ENCODE results near the gene NPAS2.

DNA sequence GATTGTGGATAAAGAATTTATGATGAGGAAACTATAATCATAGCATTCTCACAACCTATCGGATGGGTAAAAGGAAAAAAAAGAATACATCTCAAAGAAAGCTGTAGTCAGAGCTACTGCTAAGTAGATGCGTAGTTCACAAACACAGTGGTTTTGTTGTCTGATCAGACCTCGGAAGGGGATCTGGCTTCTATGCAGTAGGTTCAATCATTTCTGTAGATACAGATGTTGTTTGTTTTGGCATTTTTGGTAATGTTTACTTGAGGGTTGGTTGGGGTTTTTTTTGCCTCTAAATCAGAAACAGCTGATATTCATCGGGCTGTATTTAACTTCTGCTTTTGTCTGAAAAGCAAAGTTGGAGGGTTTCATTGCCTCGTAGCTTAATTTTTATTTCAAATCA is 42.1 kb downstream of the NPAS2 start:
- TF ChIP-seq, protein P1, sequence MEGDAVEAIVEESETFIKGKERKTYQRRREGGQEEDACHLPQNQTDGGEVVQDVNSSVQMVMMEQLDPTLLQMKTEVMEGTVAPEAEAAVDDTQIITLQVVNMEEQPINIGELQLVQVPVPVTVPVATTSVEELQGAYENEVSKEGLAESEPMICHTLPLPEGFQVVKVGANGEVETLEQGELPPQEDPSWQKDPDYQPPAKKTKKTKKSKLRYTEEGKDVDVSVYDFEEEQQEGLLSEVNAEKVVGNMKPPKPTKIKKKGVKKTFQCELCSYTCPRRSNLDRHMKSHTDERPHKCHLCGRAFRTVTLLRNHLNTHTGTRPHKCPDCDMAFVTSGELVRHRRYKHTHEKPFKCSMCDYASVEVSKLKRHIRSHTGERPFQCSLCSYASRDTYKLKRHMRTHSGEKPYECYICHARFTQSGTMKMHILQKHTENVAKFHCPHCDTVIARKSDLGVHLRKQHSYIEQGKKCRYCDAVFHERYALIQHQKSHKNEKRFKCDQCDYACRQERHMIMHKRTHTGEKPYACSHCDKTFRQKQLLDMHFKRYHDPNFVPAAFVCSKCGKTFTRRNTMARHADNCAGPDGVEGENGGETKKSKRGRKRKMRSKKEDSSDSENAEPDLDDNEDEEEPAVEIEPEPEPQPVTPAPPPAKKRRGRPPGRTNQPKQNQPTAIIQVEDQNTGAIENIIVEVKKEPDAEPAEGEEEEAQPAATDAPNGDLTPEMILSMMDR (IDR thresholded peaks at IDR 0.05; ENCODE audit: extremely low read depth in 1 of 2, insufficient read depth in 1 of 2, low read depth in 1 of 2, low read length in 2 of 2) = no peak
- TF ChIP-seq, protein P2, sequence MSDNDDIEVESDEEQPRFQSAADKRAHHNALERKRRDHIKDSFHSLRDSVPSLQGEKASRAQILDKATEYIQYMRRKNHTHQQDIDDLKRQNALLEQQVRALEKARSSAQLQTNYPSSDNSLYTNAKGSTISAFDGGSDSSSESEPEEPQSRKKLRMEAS (IDR thresholded peaks at IDR 0.05; ENCODE audit: insufficient read depth, insufficient read length) = no peak
- TF ChIP-seq POLR2AphosphoS5 (IDR thresholded peaks at IDR 0.05; ENCODE audit: insufficient read depth, low read depth, low read length) (no peak), JUN (IDR thresholded peaks at IDR 0.05; ENCODE audit: borderline replicate concordance, insufficient read depth, insufficient read length, low read depth) (no peak), EZH2 (IDR thresholded peaks at IDR 0.05; ENCODE audit: borderline replicate concordance, low read depth, low read length, severe bottlenecking) (no peak), POLR2A (IDR thresholded peaks at IDR 0.05; ENCODE audit: low read depth, low read length) (no peak), MYC (IDR thresholded peaks at IDR 0.05; ENCODE audit: low read depth, low read length) (no peak), GATA2 (IDR thresholded peaks at IDR 0.05; ENCODE audit: insufficient read depth, insufficient read length, low read depth, low read length) (no peak), FOS (IDR thresholded peaks at IDR 0.05; ENCODE audit: borderline replicate concordance, insufficient read depth, low read length) (no peak)
